Activated CD8-positive, alpha-beta memory T cell treated with anti-CD3 and anti-CD28 coated beads for 1 hour (primary cell): Measurements from ENCODE around the gene ARHGEF11.

ENCODE experiments used
- DNase-seq, 2 donors: peaks; one replicate each; pipeline ENCODE4 v3.0.0-alpha.2; 2020; ENCODE audit warnings: low read depth in 1 of 2; ENCODE audit errors: extremely low read depth in 1 of 2

Gene ARHGEF11

DNA sequence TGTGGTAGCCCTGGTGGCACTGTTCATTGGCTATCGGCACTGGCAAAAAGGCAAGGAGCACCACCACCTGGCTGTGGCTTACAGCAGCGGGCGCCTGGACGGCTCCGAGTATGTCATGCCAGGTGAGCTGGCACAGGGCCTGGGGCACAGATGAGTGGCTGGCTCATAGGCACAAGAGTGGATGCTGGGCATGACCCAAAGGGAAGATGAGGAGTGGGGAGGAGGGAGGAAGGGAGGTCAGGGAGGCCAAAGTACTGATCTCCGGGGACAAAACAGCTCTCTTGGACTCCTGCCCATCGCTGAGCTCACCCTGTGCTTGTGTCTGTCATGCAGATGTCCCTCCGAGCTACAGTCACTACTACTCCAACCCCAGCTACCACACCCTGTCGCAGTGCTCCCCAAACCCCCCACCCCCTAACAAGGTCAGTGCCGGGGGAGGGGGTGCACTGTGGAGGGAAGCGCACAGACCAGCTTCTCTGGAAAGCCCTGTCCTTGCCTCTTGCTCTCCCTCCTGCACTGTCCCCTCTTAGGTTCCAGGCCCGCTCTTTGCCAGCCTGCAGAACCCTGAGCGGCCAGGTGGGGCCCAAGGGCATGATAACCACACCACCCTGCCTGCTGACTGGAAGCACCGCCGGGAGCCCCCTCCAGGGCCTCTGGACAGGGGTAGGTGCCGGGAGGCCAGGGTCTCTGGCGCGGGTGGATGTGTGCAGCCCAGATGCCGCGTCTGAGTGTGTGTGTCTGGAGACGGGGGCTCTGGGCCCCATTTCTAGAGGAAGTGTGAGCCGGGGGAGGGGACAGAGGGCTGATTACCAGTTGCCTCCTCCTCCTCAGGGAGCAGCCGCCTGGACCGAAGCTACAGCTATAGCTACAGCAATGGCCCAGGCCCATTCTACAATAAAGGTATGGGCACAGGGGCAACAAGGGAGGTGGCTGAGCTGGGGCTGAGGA lies 132.4 kb downstream of the ARHGEF11 start:
- DNase-seq: no peak

- no peak for DNase-seq
Measured at GRCh38 chr1:156912310-156912709, 133.2 kb downstream of the ARHGEF11 start.

DNA sequence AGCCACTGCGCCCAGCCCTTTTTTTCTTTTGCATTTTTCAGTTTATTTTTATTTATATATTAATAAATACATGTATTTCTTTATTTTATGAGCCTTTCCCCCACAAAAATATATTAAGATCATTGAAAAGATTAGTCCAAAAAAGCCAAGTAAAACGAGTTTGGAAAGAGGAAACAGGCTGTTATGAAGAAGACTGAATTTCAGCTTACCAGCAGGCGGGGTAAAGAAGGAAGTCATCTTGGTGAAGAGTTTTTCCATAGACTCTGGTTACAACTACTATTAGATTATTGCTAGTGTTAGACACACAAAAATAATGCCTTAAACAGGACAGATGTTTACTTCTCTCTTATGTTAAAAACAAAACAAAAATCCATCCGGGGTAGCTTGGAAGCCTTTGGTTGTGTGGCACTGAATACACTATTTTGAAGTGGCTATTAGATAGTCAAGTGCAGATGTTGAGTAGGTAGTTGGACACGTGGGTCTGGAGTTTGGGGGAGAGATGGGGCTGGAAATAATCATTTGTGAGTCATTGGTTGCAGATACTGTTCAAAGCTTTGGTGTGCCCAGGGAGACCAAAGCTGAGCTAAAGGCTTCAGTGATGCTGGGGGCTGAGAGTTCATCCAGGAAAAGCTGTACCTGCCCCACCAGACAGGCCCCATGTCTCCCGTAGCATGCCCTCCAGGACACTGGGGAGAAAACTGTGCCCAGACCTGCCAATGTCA lies 133.8 kb downstream of the ARHGEF11 start:
- no peak for DNase-seq

DNA sequence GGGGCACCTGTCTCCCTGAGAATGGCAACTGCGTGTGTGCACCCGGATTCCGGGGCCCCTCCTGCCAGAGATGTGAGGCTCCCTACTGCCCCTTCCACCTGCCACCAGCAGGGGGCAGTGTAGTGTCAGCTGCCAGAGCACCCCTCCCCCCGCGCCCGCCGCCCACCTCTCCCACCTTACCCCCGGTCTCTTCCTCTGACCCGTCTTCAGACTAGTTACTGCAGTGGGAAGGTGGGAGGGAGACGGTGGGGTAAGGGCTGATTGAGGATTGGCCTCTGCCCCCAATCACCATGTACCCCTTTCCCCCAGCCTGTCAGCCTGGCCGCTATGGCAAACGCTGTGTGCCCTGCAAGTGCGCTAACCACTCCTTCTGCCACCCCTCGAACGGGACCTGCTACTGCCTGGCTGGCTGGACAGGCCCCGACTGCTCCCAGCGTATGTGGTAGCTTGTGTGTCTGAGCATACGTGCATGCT lies 135.2 kb downstream of the ARHGEF11 start:
- DNase-seq: peak in 1 of 2 donors; percentile 44

GRCh38 chr1:156909671-156910070 lies 135.9 kb downstream of the ARHGEF11 start:
- DNase-seq: no peak

DNA sequence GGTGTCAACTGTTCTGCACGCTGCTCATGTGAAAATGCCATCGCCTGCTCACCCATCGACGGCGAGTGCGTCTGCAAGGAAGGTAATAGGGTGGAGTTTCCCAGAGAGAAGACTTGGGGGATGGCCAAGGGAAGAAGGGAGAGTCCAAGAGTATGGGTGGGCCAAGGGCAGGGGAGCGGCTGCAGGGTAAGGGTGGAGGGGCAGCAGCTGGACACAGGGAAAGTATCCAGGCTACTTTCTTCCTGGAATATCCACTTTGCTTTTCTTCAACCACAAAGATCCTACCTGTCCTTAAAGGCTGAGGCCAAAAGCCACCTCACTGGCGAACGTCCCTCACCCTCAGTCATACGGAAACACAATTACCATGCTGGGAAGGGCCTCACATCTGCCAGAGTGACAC lies 136.6 kb downstream of the ARHGEF11 start:
- DNase-seq: no peak

DNA sequence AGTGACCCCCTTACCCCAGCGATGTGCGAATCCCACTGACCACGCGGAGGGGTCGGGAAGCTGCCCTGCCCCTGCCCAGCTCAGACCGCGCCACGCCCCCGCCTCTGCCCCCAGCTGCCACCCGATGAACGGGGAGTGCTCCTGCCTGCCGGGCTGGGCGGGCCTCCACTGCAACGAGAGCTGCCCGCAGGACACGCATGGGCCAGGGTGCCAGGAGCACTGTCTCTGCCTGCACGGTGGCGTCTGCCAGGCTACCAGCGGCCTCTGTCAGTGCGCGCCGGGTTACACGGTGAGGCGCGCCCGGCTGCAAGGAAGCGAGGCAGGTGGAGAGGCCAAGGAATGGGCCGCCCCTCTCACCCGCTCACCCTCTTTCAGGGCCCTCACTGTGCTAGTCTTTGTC lies 137.0 kb downstream of the ARHGEF11 start:
- DNase-seq: no peak

DNA sequence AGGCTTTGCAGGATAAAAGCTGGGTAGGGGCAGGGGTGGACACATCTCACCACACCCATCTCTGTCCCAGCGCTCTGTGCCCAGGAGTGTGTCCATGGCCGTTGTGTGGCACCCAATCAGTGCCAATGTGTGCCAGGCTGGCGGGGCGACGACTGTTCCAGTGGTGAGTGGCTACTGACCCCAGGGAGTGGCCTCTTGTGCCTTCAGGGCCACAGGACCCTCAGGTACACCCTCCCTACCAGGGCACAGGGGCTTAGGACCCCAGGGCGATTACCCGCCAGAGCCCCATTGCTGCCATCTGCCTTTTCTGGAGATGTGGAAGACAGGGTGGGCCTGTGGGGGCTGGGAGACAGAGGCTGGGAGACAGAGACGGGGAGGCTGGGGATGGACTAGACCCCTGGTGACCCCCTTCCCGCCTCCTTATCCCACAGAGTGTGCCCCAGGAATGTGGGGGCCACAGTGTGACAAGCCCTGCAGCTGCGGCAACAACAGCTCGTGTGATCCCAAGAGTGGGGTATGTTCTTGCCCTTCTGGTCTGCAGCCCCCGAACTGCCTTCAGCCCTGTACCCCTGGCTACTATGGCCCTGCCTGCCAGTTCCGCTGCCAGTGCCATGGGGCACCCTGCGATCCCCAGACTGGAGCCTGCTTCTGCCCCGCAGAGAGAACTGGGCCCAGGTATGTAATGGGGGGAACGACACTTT lies 139.2 kb downstream of the ARHGEF11 start:
- DNase-seq: no peak

DNA sequence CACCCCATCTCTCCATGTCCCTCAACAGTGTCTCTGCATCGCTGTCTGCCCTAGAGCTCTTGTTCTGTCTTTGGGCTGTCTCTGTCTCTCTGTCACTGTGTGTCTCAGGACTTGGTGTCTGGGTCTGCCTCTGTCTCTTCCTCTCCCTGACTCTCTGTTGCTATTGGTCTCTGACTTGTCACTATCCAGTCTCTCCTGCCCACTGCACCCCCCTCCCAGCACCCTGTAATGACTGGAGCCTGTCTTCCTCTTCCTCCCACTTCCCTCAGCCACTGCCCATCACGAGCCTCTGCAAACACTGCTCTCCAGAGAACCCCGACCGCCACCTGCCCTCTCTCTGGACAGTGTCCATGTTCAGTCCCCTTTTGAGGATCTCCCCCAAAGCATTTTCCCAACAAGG lies 139.9 kb downstream of the ARHGEF11 start:
- no peak for DNase-seq

GRCh38 chr1:156905176-156905575 lies 140.4 kb downstream of the ARHGEF11 start:
- DNase-seq: no peak

DNA sequence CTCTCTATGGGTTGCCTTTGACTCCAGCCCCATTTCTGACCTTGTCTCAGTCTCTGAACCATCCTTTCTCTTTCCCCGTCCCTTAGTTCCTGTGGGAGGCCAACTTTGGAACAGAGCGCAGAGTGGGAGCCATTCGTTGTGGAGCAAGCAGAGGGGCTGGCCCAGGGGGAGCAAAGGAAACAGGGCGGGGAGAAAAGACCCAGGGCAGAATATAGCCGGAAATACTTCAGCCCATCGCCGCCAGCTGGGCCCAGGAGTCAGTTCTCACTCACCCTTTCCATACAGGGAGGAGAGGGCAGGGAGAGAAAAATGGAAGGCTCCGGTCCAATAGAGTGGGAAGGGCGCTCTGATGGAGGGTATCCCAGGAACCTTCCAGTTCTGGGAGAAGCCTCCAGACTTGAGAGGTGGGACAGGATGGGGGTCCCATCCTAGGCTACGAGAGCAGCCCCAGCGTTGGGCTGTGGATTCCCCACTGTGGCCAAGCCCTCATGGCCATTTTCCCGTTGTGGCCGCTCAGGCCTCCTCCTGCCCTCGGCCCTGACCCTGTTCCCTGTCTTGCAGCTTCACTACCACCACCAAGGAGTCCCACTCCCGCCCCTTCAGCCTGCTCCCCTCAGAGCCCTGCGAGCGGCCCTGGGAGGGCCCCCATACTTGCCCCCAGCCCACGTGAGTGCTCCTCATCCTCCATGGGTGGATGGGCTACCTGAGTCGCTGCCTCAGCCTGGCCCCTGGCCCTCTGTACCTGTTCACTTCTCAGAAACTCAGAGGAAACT lies 141.2 kb downstream of the ARHGEF11 start:
- no peak for DNase-seq

DNA sequence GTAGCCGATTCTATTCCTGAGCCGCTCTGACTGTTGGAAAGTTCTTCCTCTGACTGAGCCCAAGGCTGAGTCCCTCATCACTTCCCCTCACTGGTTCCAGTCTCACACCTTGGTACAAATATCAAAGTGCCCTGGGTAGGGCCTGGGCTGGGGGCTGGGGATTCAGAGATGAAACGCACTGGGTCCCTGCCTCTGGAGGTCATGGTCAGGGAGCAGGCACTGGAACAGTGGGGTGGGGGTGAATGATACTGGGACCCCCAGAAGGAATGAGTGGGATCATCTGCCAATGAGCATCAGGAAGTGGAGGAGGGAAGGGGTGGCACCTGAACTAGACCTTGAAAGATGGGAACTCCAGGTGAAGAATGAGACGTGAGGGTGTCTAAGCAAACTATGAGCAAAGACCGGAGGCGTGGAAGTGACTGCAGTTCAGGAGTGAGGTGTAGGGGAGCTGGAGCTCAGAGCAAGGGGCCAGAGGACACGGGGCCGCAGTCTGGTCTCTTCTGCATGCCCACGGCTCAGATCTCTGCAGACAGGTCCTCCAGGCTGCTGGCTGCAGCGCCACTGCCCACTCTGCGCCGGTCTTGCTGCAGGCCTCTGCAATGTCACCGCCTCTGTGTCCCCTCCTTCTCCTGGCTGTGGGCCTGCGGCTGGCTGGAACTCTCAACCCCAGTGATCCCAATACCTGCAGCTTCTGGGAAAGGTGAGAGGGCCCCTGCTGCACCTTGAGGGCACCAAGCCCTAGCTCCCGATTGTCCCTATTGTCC lies 142.0 kb downstream of the ARHGEF11 start:
- DNase-seq: no peak

DNA sequence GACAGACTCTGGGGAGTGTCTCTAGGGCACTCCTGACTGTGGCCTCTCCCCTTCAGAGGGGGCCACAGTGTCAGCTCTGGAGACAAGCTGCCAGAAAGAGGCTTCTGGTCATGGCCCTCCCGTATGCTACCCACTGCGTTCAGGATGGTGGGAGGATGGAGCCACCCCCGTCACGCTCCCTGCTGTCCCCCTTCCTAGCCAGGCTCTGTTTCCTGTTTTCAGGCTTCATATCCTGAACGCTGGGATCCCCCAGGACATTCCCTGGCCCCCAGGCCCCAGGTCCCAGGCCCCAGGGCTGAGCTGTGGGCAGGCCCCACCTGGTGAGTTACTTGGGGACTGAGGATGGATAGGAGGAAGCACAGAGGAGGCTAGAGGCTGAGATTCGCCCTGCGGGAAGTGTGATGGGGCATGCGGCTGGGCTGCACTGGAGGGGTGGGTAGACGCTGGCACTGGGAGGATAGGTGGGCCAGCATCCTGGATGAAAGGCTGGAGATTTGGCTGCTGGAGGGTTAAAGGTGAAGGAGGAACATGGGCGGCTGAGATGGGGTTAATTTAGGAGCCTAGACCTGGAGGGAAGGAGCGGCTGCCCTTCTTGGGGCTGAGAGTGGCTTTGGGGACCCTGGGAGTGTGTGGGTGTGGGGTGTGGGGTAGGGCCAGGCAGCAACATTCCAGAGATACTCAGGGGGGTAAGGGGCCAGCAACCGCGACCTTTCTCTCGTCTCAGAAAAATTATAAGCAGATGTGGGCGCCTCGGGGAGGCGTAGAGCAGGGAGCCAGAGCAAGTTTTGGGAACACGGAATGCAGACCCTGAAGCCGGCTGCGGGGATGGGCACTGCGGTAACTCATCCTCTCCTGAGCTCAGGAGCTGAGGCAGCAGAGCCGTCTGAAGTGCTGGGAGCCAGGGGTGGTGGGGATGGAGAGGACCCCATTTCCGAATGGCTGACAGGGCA lies 143.3 kb downstream of the ARHGEF11 start:
- no peak for DNase-seq

DNA sequence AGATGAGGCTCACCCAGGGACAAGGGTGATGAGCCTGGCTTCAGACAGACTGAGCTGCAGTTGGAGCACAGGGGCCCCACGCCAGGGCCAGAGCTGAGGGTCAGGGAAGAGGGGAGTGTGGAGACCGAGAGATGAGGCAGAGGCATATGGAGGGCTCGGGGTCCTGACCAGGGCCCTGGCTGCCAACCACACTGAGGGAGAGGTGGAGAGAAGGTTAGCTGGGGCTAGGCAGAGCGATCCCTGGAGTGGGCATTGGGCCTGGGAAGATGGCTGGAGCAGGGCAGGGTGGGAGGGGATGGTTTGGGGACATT lies 144.0 kb downstream of the ARHGEF11 start:
- DNase-seq: no peak

DNA sequence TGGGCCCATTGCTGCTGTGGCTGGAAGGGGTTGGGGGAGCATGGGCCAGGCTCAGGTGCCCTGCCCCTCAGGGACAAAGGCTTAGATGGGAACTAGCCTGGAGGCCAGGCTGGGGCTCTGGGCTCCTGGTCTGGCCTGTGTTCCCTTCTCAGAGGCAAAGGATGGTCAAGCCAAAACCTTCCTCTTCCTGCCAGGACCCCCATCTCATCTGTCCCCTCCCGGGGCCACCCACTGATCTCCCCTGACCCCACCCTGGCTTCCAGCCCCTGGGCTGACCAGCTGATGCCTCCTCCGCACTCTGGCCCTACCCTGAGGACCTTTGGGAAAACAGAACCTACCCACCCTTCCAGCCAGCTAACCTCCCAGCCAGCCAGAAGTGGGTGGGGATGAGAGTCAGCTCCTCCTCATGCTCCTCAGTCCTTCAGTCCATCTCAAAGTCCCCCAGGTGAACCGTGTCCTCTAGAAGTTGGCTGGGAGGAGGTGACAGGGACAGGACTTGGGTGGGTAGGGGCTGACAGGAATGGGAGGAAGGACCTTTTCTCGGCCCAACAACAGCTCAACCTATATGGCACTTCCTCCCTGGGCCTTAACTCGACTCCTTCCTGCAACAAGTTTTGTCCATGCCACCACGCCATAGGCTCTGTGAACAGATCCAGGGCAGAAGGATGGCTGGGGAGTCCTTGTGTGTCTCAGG lies 144.5 kb downstream of the ARHGEF11 start:
- no peak for DNase-seq

GRCh38 chr1:156899956-156900718 lies 145.4 kb downstream of the ARHGEF11 start:
- no peak for DNase-seq

DNA sequence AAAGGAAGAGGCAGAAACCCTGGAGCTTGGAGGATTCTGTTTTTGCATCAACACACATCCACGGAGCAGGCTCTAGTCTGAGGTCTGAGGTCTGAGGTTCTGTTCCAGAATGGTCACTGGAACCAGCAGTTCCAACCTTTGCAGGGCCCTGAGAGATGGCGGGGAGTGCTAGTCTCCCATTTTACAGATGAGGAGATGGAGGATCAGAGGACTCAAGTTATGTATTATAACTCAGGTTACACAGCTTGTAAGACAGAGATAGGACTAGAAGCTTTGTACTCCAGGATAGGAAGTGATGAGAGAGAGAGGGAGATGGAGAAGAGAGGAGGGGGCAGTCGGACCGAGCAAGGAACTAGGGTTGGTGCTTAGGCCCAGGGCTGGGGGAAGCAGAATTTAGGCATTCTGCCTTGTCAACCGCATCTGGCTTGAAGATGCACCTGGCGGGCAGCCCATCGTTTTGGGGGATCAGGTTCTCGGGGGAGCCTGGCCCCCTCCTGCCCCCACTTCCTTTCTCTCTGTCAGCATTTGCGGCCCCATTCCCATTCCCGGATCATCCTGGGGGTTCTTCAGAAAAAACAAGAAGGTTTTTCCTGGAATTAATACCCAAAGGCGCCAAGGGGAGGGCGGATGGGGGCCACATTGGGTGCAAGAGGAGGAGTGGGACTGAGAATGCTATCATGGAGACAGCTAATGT lies 146.4 kb downstream of the ARHGEF11 start:
- DNase-seq: no peak
